Spleen (tissue), 11 donors: ENCODE results near the gene ADAMTS17. TPM values are rescaled to one million over a fixed set of nuclear protein-coding genes. Genes with fewer than 3 reads are reported as not detected.
"Not testable (repeated sequence)": the region's sequence is repeated elsewhere in the genome, so short reads cannot be mapped to it uniquely, and the experiment has no call there.

ENCODE experiments used
- DNase-seq: peaks from one replicate; pipeline ENCODE4 v3.0.0-alpha.2; 2020
- H3K27ac ChIP-seq, 8 donors: fragments of 200-600 bp; sonication (generic) in 7 of 8; 1 replicate in 4 of 8; 2 replicates in 4 of 8; pipeline versions ENCODE4 v1.5.0 to v1.8.0; 2016 to 2021; ENCODE audit warnings: inconsistent platforms in 4 of 8, mild to moderate bottlenecking in 4 of 8, moderate library complexity in 1 of 8
- H3K27me3 ChIP-seq, 7 donors: fragments of 200-600 bp; sonication (generic) in 6 of 7; replicated peaks in 1 of 7; 1 replicate in 4 of 7; 2 replicates in 3 of 7; pipeline versions ENCODE4 v1.5.0 to v1.8.0; 2016 to 2021; ENCODE audit warnings: inconsistent platforms in 3 of 7, mild to moderate bottlenecking in 1 of 7
- H3K36me3 ChIP-seq, 6 donors: fragments of 200-600 bp; sonication (generic) in 5 of 6; 1 replicate in 4 of 6; 2 replicates in 2 of 6; pipeline versions ENCODE4 v1.5.0 to v1.8.0; 2016 to 2021; ENCODE audit warnings: inconsistent platforms in 2 of 6
- H3K4me1 ChIP-seq, 6 donors: fragments of 200-600 bp; sonication (generic) in 5 of 6; 1 replicate in 3 of 6; 2 replicates in 3 of 6; pipeline versions ENCODE4 v1.5.0 to v1.8.0; 2016 to 2021; ENCODE audit warnings: inconsistent platforms in 3 of 6
- H3K4me3 ChIP-seq, 8 donors: fragments of 200-600 bp; sonication (generic) in 7 of 8; 1 replicate in 4 of 8; 2 replicates in 4 of 8; pipeline versions ENCODE4 v1.5.0 to v1.8.0; 2016 to 2021; ENCODE audit warnings: inconsistent platforms in 4 of 8, mild to moderate bottlenecking in 4 of 8, moderate library complexity in 2 of 8
- H3K9me3 ChIP-seq, 8 donors: fragments of 200-600 bp; sonication (generic) in 7 of 8; 1 replicate in 4 of 8; 2 replicates in 4 of 8; pipeline versions ENCODE4 v1.5.0 to v1.8.0; 2016 to 2021; ENCODE audit warnings: inconsistent platforms in 4 of 8
- CTCF ChIP-seq, 11 experiments: fragments of 200-600 bp in 7 of 11; fragments of 450-650 bp in 4 of 11; sonication (generic) in 4 of 11; IDR thresholded peaks in 8 of 11; conservative IDR thresholded peaks in 3 of 11; 1 replicate in 7 of 11; 2 replicates in 4 of 11; pipeline versions ENCODE4 v1.4.0 to v1.8.0; 2016 to 2021; ENCODE audit warnings: antibody characterized with exemption in 11 of 11, inconsistent platforms in 4 of 11, mild to moderate bottlenecking in 1 of 11
- POLR2A ChIP-seq, 3 donors: fragments of 450-650 bp; IDR thresholded peaks; one replicate each; pipeline ENCODE4 v1.5.1; 2017; ENCODE audit warnings: antibody characterized with exemption in 3 of 3, mild to moderate bottlenecking in 1 of 3
- POLR2AphosphoS5 ChIP-seq, 3 donors: sonication (generic); formaldehyde crosslinking; IDR thresholded peaks; one replicate each; pipeline ENCODE4 v1.5.1; 2017; ENCODE audit warnings: antibody characterized with exemption in 3 of 3
- WGBS, 5 donors: extraction: QIAGEN DNeasy Blood & Tissue Kit in 3 of 5; methylation state at CpG; one replicate each; pipeline versions ENCODE4 v1.1.5 to v1.1.7; 2013 to 2018; 5-methylcytosine and 5-hydroxymethylcytosine counted together
- intact Hi-C: fragments of 100-400 bp; cut with DNase I; formaldehyde crosslinking; loops from one replicate; pipeline ENCODE4 v1.15.0; 2023; ENCODE audit warnings: low total_unique reads
- polyA plus RNA-seq, 3 donors: library from polyadenylated mRNA; stranded (reverse); fragments of 200-250 nt; gene quantifications; one replicate each; pipeline ENCODE4 v1.2.1, GENCODE V29; 2013
- total RNA-seq, 7 donors: library from RNA; depleted of rRNA in 3 of 7; stranded (reverse); fragments of >200 nt in 3 of 7; fragmentation: NEBNext Ultra II Directional in 4 of 7; extraction: Animal tissue kit (Norgen Biotek cat#: 25700) in 4 of 7; gene quantifications; one replicate each; pipeline versions ENCODE4 v1.1.0 to v1.2.1, GENCODE V29; 2016 to 2021
- donor health status: healthy with polysubstance abuse.
- donor health status: DM: no; HTN: no; CAD: no; lungs with moderate emphysema.
- donor health status: DM: no; HTN: no; CAD: no.
- donor health status: Bipolar disorder and iron deficiency.
- donor health status: healthy.
- donor health status: DM: no; HTN: no; CAD: no.
- donor health status: DM: yes; HTN: yes; CAD: no.

The ADAMTS17 gene
- total and polyA plus RNA-seq, 10 donors, result 0.21 to 13.2 (median 5.8) TPM

GRCh38 chr15:100093211-100094126, 248.3 kb downstream of the ADAMTS17 start:
- no peaks in the 10 kb centered on the region for H3K27me3 ChIP-seq
- no peaks in the 10 kb centered on the region for H3K9me3 ChIP-seq
- intact Hi-C loops, result no loop called here
- no peaks in the 10 kb centered on the region for H3K4me1 ChIP-seq
- no peak overlapping the region for H3K27ac ChIP-seq
- peak; percentile 37 for DNase-seq
- no peaks in the 10 kb centered on the region for H3K36me3 ChIP-seq
- WGBS, 5 donors, result 63 to 82% (median 72%) methylated on average over 12 to 13 of the region's 13 CpGs
- H3K4me3 ChIP-seq, result no peak overlapping the region
- no peak for TF ChIP-seq POLR2AphosphoS5 (IDR thresholded peaks at IDR 0.05)
- no peak for TF ChIP-seq CTCF (IDR thresholded peaks at IDR 0.05 in 8 of 11, conservative IDR thresholded peaks at IDR 0.05 in 3 of 11)
- no peak for TF ChIP-seq POLR2A (IDR thresholded peaks at IDR 0.05)

GRCh38 chr15:100092034-100092433, 249.7 kb downstream of the ADAMTS17 start:
- H3K27me3 ChIP-seq, result no peaks in the 10 kb centered on the region
- intact Hi-C loops, result no loop called here
- H3K27ac ChIP-seq, result no peak overlapping the region
- no peaks in the 10 kb centered on the region for H3K4me1 ChIP-seq
- TF ChIP-seq POLR2AphosphoS5 (IDR thresholded peaks at IDR 0.05) (no peak), CTCF (IDR thresholded peaks at IDR 0.05 in 8 of 11, conservative IDR thresholded peaks at IDR 0.05 in 3 of 11) (no peak), POLR2A (IDR thresholded peaks at IDR 0.05) (no peak)
- H3K4me3 ChIP-seq, result no peak overlapping the region
- DNase-seq, result peak; percentile 10
- H3K36me3 ChIP-seq, result no peaks in the 10 kb centered on the region
- 81 to 90% (median 83%) methylated on average over 9 of the region's 9 CpGs for WGBS, 5 donors
- no peaks in the 10 kb centered on the region for H3K9me3 ChIP-seq

GRCh38 chr15:100090411-100090810, 251.4 kb downstream of the ADAMTS17 start:
- WGBS, 5 donors, result 84 to 85% (median 84%) methylated on average over 11 of the region's 11 CpGs
- intact Hi-C loops, result no loop called here
- Histone ChIP-seq H3K4me1 (no peaks in the 10 kb centered on the region), H3K36me3 (no peaks in the 10 kb centered on the region), H3K9me3 (no peaks in the 10 kb centered on the region), H3K27ac (no peak overlapping the region), H3K27me3 (no peaks in the 10 kb centered on the region), H3K4me3 (no peak overlapping the region)
- peak; percentile 41 for DNase-seq
- TF ChIP-seq POLR2A (IDR thresholded peaks at IDR 0.05), result no peak
- no peak for TF ChIP-seq CTCF (IDR thresholded peaks at IDR 0.05 in 8 of 11, conservative IDR thresholded peaks at IDR 0.05 in 3 of 11)
- no peak for TF ChIP-seq POLR2AphosphoS5 (IDR thresholded peaks at IDR 0.05)

GRCh38 chr15:100084042-100084821, 257.5 kb downstream of the ADAMTS17 start:
- H3K4me1 ChIP-seq, H3K27me3 ChIP-seq, H3K27ac ChIP-seq, H3K4me3 ChIP-seq, intact Hi-C loops, H3K36me3 ChIP-seq, H3K9me3 ChIP-seq: not testable (repeated sequence)
- WGBS, 5 donors, result 76 to 88% (median 83%) methylated on average over 15 to 17 of the region's 17 CpGs
- peak; percentile 55 for DNase-seq
